ENCODE measurements around the gene LMF2.

The LMF2 gene

GRCh38 chr22:50506611-50507420 lies 686 bp downstream of the LMF2 start:
- Histone ChIP-seq H3K4me3 (peak overlapping the region; percentile 81 to 97 (median 92)), H3K4me1 (peaks cover 35 to 49% (median 45%) of the 10 kb centered on the region in 10 experiments), H3K9me3 (replicated peaks in 1 of 11) (no peaks in the 10 kb centered on the region), H3K36me3 (peaks cover 27 to 56% (median 43%) of the 10 kb centered on the region in 11 experiments), H3K27ac (peak overlapping the region; percentile 70 to 86 (median 79)), H4K20me1 (peaks cover 0 to 64% (median 44%) of the 10 kb centered on the region in 11 experiments; a peak in 20 of 22 replicates), H3K27me3 (no peaks in the 10 kb centered on the region), H3K9ac (peak overlapping the region; percentile 81 to 92 (median 89)), H3K4me2 (peak overlapping the region; percentile 85 to 100 (median 99))
- no peak for TF ChIP-seq Cebpa-rat (IDR thresholded peaks at IDR 0.05)

GRCh38 chr22:50505776-50506610 lies 1.5 kb downstream of the LMF2 start:
- Histone ChIP-seq H4K20me1 (peaks cover 0 to 62% (median 43%) of the 10 kb centered on the region in 11 experiments; a peak in 20 of 22 replicates), H3K4me1 (peaks cover 35 to 49% (median 45%) of the 10 kb centered on the region in 10 experiments), H3K4me3 (peak overlapping the region; percentile 81 to 97 (median 92)), H3K9me3 (replicated peaks in 1 of 11) (no peaks in the 10 kb centered on the region), H3K36me3 (peaks cover 25 to 51% (median 41%) of the 10 kb centered on the region in 11 experiments), H3K4me2 (peak overlapping the region; percentile 85 to 100 (median 99)), H3K27me3 (no peaks in the 10 kb centered on the region), H3K27ac (peak overlapping the region in 10 of 11 experiments; percentile 22 to 86 (median 80); a peak in 15 of 22 replicates), H3K9ac (peak overlapping the region; percentile 81 to 92 (median 89); a peak in 21 of 22 replicates)
- TF ChIP-seq Cebpa-rat (IDR thresholded peaks at IDR 0.05): no peak

GRCh38 chr22:50505276-50505775 lies 2.2 kb downstream of the LMF2 start:
- Histone ChIP-seq H3K27ac (peak overlapping the region in 3 of 11 experiments; percentile 79 to 86 (median 84); a peak in 3 of 22 replicates), H3K36me3 (peaks cover 21 to 45% (median 35%) of the 10 kb centered on the region in 11 experiments), H3K9ac (peak overlapping the region in 10 of 11 experiments; percentile 10 to 92 (median 89); a peak in 14 of 22 replicates), H3K27me3 (no peaks in the 10 kb centered on the region), H4K20me1 (peaks cover 0 to 56% (median 41%) of the 10 kb centered on the region in 11 experiments; a peak in 20 of 22 replicates), H3K4me3 (peak overlapping the region in 4 of 10 experiments; percentile 83 to 97 (median 94); a peak in 3 of 20 replicates), H3K4me1 (peaks cover 35 to 49% (median 44%) of the 10 kb centered on the region in 10 experiments), H3K4me2 (peak overlapping the region; percentile 85 to 100 (median 99); a peak in 20 of 22 replicates), H3K9me3 (replicated peaks in 1 of 11) (no peaks in the 10 kb centered on the region)
- TF ChIP-seq Cebpa-rat (IDR thresholded peaks at IDR 0.05): no peak

- no peak for TF ChIP-seq Cebpa-rat (IDR thresholded peaks at IDR 0.05)
- Histone ChIP-seq H3K36me3 (peaks cover 20 to 37% (median 32%) of the 10 kb centered on the region in 11 experiments), H4K20me1 (peaks cover 0 to 48% (median 38%) of the 10 kb centered on the region in 11 experiments; a peak in 20 of 22 replicates), H3K4me2 (peak overlapping the region in 7 of 11 experiments; percentile 92 to 100 (median 99); a peak in 8 of 22 replicates), H3K4me3 (no peak overlapping the region), H3K9me3 (replicated peaks in 1 of 11) (no peaks in the 10 kb centered on the region), H3K27me3 (no peaks in the 10 kb centered on the region), H3K4me1 (peaks cover 29 to 44% (median 37%) of the 10 kb centered on the region in 10 experiments), H3K27ac (0 out of 22 replicates have a peak overlapping the region, but pooled peaks of 1 of the 11 experiments have one; percentile 86), H3K9ac (peak overlapping the region in 5 of 11 experiments; percentile 32 to 92 (median 88); a peak in 3 of 22 replicates)
Observed at GRCh38 chr22:50504369-50505211, 2.9 kb downstream of the LMF2 start.

- Histone ChIP-seq H3K36me3 (peaks cover 20 to 37% (median 32%) of the 10 kb centered on the region in 11 experiments), H3K4me2 (no peak overlapping the region), H4K20me1 (peaks cover 0 to 46% (median 35%) of the 10 kb centered on the region in 11 experiments; a peak in 20 of 22 replicates), H3K4me3 (no peak overlapping the region), H3K27ac (no peak overlapping the region), H3K9ac (no peak overlapping the region; a peak in 1 of 22 replicates), H3K9me3 (replicated peaks in 1 of 11) (no peaks in the 10 kb centered on the region), H3K4me1 (peaks cover 26 to 43% (median 36%) of the 10 kb centered on the region in 10 experiments), H3K27me3 (no peaks in the 10 kb centered on the region)
- TF ChIP-seq Cebpa-rat (IDR thresholded peaks at IDR 0.05): no peak
Observed at GRCh38 chr22:50503475-50504145, 3.9 kb downstream of the LMF2 start.

- H3K4me3 ChIP-seq: no peak overlapping the region
- no peaks in the 10 kb centered on the region for H3K27me3 ChIP-seq
- peak overlapping the region in 5 of 11 experiments; percentile 6 to 44 (median 26); a peak in 6 of 22 replicates for H3K9ac ChIP-seq
- no peaks in the 10 kb centered on the region for H3K9me3 ChIP-seq (replicated peaks in 1 of 11)
- no peak overlapping the region for H3K27ac ChIP-seq
- H3K4me1 ChIP-seq: peaks cover 29 to 48% (median 42%) of the 10 kb centered on the region in 10 experiments
- H3K4me2 ChIP-seq: no peak overlapping the region
- no peak for TF ChIP-seq Cebpa-rat (IDR thresholded peaks at IDR 0.05)
- peaks cover 0 to 46% (median 33%) of the 10 kb centered on the region in 11 experiments; a peak in 20 of 22 replicates for H4K20me1 ChIP-seq
- H3K36me3 ChIP-seq: peaks cover 20 to 37% (median 32%) of the 10 kb centered on the region in 11 experiments
Observed at GRCh38 chr22:50502628-50503474, 4.7 kb downstream of the LMF2 start.
